Panc1 (cell line): ENCODE results near the gene MINDY4.

Experiments
- POLR2AphosphoS5 ChIP-seq: IDR thresholded peaks from 2 replicates; pipeline ENCODE4 v1.6.1; 2012; ENCODE audit warnings: mild to moderate bottlenecking, low read depth, low read length, moderate library complexity
- REST ChIP-seq, 2 experiments: IDR thresholded peaks; 2 replicates each; pipeline ENCODE4 v1.6.1; 2011 to 2012; ENCODE audit warnings: low read depth in 2 of 2, control low read depth in 1 of 2, low read length in 1 of 2, mild to moderate bottlenecking in 1 of 2, moderate library complexity in 1 of 2; ENCODE audit not compliant: insufficient read depth in 1 of 2
- TF ChIP-seq, protein P1 (sequence below): fragments of 450-650 bp; IDR thresholded peaks from 2 replicates; pipeline ENCODE4 v1.5.1; 2017; ENCODE audit warnings: mild to moderate bottlenecking

- TF ChIP-seq, protein P1, sequence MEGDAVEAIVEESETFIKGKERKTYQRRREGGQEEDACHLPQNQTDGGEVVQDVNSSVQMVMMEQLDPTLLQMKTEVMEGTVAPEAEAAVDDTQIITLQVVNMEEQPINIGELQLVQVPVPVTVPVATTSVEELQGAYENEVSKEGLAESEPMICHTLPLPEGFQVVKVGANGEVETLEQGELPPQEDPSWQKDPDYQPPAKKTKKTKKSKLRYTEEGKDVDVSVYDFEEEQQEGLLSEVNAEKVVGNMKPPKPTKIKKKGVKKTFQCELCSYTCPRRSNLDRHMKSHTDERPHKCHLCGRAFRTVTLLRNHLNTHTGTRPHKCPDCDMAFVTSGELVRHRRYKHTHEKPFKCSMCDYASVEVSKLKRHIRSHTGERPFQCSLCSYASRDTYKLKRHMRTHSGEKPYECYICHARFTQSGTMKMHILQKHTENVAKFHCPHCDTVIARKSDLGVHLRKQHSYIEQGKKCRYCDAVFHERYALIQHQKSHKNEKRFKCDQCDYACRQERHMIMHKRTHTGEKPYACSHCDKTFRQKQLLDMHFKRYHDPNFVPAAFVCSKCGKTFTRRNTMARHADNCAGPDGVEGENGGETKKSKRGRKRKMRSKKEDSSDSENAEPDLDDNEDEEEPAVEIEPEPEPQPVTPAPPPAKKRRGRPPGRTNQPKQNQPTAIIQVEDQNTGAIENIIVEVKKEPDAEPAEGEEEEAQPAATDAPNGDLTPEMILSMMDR: no peak
- TF ChIP-seq REST (IDR thresholded peaks at IDR 0.05; ENCODE audit: insufficient read depth in 1 of 2, low read depth in 2 of 2, low read length in 1 of 2) (no peak), POLR2AphosphoS5 (no peak)
Observed at GRCh38 chr7:30836991-30837390, 65.8 kb downstream of the MINDY4 start.
